GM20431 (cell line): Measurements from ENCODE around the gene TERB1.
"Not testable (repeated sequence)": the region's sequence is repeated elsewhere in the genome, so short reads cannot be mapped to it uniquely, and the experiment has no call there.

Experiments used
- in situ Hi-C: fragments of 300-500 bp; cut with MseI, MboI; formaldehyde crosslinking; loops from one replicate; pipeline ENCODE4 v1.15.0; 2020; ENCODE audit warnings: low sequenced_read_pairs; ENCODE audit not compliant: unreplicated experiment

Gene TERB1

DNA sequence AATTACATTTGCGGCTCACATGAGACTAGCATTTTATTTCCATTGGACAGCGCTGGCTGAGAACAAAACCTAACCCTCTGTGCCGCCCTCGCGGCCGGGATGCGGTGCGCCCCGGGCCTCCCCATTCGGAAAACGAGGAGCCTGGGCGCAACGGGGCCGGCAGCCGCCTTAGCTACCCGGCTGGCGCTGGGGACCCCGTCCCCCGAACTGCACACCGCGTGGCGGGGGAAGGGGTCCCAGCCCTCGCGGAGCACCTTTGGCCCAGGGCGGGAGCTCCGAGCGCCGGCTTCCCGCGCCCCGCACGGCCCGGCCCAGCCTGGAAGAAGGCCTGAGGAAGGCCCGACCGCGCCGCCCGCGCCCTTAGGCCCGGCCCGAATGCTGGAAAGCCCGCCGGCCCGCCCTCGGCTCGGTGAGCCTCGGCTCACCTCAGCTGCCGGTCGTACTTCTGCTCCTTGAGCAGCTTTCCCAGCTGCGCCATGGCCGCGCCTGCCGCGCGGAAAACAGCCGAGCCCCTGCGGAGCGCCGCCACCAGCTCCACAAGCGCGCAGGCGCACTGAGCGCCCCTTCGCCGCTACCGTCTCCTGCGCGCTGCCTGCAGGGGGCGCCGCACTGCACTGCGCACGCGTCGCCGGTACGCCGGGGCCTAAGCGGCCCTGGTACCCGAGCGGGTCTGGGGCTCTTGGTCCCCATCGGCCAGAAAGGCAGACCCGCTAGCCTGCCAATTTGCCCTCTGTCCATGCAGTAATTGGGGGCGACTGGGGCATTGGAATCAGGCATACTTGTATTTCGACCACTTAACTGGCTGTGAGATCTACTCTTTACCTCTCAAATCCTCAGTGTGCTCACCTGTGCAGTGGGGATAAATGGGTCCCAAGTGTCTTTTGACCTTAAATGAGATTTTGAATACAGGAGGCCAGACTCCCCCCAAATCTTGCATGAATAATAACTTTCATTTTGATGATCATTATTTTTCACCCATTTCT is 29.3 kb upstream of the TERB1 start, which contains the start of gene NAE1:
Gene NAE1 (minus strand): TSS at position 555 of the 983 bp plus-strand sequence. CDS start 77 bp downstream, at position 478.
- in situ Hi-C loops = no loop called here

GRCh38 chr16:66824006-66824405 is 22.6 kb upstream of the TERB1 start:
- in situ Hi-C loops = no loop called here

GRCh38 chr16:66814734-66815133 is 13.3 kb upstream of the TERB1 start:
- in situ Hi-C loops = no loop called here

DNA sequence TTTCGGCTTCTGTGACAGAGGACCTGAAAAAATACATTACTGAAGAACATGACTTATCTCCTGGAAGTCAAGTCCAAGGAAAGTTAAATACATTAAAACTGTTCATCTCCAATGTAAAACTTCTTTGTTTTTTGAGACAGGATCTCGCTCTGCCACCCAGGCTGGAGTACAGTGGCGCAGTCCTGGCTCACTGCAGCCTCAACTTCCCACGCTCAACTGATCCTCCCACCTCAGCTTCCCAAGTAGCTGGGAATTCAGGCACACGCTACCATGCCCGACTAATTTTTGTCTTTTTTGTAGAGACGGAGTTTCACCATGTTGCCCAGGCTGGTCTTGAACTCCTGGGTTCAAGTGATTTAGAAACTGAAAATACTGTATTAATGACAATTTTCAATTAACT is 9.7 kb upstream of the TERB1 start:
- in situ Hi-C loops = no loop called here

DNA sequence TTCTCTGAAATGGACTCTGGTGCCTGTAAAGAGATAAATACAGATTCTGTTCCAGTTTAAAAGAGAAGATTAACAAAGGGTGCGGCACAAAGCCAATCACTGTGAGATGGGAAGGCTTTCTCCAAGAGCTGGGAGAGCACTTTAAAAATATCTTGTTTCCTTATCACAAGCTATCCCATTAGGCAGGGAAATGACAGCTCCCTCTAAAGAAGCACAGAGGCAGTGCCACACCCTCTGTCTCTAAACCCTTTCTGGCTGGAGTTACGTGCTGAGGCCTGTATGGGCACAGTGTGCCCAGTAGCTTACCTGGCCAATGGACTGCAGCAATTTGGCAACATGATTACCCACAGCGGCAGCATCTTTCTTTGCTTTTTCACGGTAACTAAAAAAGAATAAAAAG is 9.0 kb upstream of the TERB1 start:
- in situ Hi-C loops = no loop called here

DNA sequence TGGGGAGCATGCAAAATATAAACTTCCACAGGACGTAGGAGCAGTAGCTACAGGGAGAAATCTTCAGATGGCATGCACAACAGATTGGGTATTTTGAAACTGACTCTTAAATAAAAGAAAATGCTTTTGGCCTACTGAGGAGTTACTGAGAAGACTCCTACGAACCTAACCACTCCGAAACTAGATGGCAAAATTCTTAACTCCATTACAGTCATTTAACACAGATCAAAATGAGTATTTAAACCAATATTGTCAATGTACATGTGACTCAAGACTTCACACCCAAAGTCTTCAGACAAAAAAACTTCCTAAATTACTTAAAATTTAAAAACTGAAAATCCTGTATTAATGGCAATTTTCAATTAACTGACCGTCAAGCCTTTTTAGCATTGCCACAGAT is 8.4 kb upstream of the TERB1 start:
- in situ Hi-C loops = no loop called here

GRCh38 chr16:66802159-66802558 is 775 bp upstream of the TERB1 start:
- in situ Hi-C loops = no loop called here

- in situ Hi-C loops = no loop called here
Observed at GRCh38 chr16:66800856-66801255, 528 bp downstream of the TERB1 start.

DNA sequence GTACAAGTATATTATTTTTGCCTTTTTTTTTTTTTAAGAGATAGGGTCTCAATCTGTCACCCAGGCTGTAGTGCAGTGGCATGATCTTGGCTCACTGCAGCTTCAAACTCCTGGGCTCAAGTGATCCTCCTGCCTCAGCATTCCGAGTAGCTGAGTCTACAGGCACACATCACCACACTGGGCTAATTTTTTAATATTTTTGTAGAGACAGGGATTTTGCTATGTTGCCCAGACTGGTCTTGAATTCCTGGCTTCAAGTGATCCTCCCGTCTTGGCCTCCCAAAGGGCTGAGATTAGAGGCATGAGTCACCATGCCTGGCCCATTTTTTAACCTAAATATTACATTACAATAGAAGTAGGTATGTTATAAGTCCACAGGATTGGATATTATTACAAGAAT is 3.2 kb downstream of the TERB1 start:
- in situ Hi-C loops = no loop called here

- in situ Hi-C loops = not testable (repeated sequence)
Observed at GRCh38 chr16:66793984-66794383, 7.4 kb downstream of the TERB1 start.

- in situ Hi-C loops = no loop called here
Observed at GRCh38 chr16:66790130-66790733, 11.2 kb downstream of the TERB1 start.

DNA sequence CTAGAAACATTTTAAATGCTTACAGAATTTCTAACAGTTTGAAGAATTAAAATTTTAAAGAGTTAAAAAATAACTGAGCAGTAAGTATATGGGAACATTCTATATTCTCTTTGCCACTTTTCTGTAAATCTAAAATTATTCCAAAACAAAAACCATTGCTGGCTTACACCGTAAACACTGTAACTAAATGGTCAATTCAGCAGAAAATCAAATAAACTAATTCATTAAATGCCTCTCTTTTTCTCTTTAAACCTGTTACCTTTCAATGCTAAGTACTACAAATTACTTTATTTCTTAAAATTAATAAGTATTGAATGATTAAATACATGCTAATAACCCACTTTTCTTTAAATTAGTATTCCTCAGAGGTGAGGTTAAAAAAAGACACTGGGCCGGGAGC is 14.0 kb downstream of the TERB1 start:
- in situ Hi-C loops = no loop called here

DNA sequence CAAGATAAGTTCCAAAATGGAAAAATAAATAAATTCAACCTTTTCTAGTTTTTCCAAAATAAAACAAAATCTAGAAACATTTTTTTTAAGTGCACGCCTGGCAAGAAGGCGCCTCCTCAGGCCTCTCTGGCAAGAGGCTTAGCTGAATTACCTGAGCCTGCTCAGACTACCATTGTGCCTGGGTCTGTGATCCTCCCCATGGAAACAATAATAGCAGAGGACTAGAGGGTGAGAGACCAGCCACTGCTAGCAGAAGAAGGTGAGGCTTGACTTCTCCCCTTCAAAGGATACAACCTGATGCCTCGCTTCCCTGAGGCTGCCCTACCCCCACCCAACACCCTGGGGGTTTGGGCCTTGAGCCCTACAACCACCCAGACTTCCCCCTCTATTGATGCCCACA is 14.8 kb downstream of the TERB1 start:
- in situ Hi-C loops = no loop called here

DNA sequence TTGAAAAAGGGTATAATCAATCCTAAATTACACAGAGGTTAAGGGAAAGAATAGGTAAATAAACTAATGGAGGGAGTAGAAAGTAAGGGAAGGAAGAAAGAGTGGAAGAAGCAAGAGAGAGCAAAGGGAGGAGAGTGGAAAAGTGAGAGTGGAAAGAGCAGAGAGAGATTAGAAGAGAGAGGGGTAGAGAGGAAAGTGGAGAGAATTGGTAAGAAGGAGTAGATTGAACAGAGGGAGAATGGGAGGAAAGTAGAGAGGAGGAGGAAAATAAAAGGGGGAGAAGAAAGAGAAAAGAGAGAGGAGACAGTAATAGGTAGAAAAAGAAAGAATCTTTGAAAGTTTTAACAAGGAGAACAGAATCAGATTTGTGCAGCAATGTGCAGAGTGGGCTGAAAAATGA is 24.9 kb downstream of the TERB1 start:
- in situ Hi-C loops = no loop called here

- in situ Hi-C loops = no loop called here
Observed at GRCh38 chr16:66774981-66775380, 26.4 kb downstream of the TERB1 start.

DNA sequence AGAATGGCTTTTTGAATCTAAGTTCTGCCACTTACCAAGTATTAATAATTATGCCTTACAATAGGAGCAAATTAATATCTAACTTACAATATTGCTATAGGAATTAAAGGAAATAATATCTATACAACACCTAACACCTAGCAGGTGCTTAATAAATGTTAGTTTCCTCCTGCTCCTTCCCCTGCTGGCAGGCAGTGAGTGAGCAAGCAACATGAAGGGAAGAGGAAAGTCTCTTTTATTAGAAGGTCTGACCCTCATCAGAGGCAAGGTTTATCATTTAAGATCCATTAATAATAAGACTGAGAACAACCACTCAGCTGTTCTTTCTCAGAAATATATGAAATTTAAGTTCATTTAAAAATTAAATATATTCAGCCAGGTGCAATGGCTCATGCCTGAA is 43.3 kb downstream of the TERB1 start:
- in situ Hi-C loops = no loop called here

- in situ Hi-C loops = no loop called here
Observed at GRCh38 chr16:66754819-66755218, 46.6 kb downstream of the TERB1 start.

- in situ Hi-C loops = no loop called here
Observed at GRCh38 chr16:66754211-66754610, 47.2 kb downstream of the TERB1 start.

DNA sequence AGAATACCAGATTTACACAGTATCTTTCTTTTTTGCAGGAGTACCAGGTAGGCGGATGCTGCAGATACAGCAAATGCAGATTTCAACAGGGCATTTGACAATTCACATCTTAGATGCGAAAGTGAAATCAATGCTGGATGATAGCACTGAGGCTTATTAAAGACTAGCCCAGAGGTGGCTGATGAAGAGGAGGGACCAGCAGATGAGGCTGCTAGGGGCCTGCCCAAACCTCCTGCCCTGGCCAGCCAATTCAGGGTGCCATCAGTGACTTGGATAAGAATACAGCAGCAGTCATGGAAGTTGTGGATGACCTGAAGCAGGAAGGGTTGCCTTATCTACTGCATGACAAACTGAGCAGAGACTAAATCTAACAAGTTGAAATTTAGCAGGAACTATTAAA is 48.4 kb downstream of the TERB1 start:
- in situ Hi-C loops = no loop called here

GRCh38 chr16:66752379-66752778 is 49.0 kb downstream of the TERB1 start:
- in situ Hi-C loops = no loop called here

DNA sequence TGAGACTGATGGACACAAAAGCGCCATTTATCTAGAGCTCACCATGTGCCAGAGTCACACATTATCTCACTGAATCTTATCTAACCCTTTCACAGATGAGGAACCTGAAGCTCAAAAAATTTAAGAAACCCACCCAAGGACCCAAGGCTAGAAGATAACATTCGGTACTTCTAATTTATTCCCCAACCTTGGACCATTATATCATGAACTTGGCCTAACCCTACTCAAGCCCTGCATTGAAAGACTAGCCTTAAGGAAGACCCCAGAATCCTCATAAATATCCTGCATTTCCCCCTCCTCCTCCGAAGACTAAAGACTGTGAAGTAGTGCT is 49.4 kb downstream of the TERB1 start:
- in situ Hi-C loops = no loop called here
